ENCODE measurements around the gene MRPL21. TPM values are rescaled to one million over a fixed set of nuclear protein-coding genes. Genes with fewer than 3 reads are reported as not detected.

The MRPL21 gene
- total and polyA plus RNA-seq, 2 of the 13 experiments (the other 11 are each of a cell fraction or from before 2014, with no cell fraction given) = 61.5 to 100 TPM

DNA sequence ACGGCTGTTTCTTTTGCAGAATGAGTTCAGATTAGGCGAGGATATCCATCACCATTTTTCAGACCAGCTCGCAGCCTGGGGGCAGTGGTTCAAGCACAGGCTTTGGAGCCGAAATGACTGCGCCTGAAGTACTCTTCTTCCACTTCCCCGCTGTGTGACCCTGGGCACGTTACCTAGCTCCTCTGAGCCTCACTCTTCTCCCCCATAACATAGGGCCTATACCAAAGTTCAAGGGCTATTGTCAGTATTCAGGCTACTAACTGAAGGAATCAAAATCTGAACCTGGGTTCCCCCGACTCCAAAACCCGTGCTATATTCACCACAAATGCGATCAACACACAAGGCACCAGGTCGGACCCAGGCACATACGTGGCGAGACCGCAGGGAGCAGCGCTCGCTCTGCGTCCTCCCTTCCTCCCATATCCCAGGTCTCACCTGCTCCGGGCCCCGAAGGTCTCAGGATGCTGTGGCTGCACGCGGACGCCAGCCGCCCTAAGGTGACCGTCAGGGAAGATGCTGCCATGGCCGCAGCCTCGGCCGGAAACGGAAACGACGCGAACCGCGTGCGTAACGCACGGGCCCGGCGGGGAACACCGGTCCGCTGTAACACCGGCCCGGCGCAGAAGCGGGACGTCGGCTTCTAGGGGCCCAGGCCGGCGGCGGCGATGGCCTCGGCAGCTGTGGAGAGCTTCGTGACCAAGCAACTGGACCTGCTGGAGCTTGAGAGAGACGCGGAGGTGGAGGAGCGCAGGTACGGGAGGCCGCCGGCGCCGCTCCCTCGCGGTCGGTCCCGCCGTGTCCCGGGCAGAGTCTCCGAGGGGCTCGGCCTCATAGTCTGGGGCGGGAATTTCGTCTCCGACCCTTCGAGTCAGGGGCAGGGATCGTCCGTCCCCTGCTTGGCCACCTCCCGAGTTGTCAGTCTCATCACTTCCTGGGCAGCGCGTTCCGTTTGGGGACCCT is at the start of gene MRPL21, which contains the start of gene IGHMBP2 (continued):
- TF ChIP-seq SOX13 (IDR thresholded peaks at IDR 0.05) (peak; percentile 24; the same call in 1 of the 2 replicates), SOX13 (CRISPR knock-in tag; conservative IDR thresholded peaks at IDR 0.05 in 1 of 2, IDR thresholded peaks at IDR 0.05 in 1 of 2) (peak in 1 of 2 experiments; percentile 47; a peak in 1 of 4 replicates), TBX3 (IDR thresholded peaks at IDR 0.05; ENCODE audit: borderline replicate concordance) (no peak), DPF2 (CRISPR knock-in tag; IDR thresholded peaks at IDR 0.05; ENCODE audit: borderline replicate concordance, low read depth) (no peak), ATRX (CRISPR knock-in tag; IDR thresholded peaks at IDR 0.05; ENCODE audit: borderline replicate concordance) (no peak), GABPB1 (CRISPR knock-in tag; IDR thresholded peaks at IDR 0.05) (peak; percentile 100), ZNF883 (CRISPR knock-in tag; IDR thresholded peaks at IDR 0.05; ENCODE audit: not compliant biosample characterization) (peak; percentile 87), TAF15 (IDR thresholded peaks at IDR 0.05; ENCODE audit: low read depth, low read length, poor library complexity, severe bottlenecking) (peak; percentile 77), KDM6A (CRISPR knock-in tag; IDR thresholded peaks at IDR 0.05; ENCODE audit: low read depth) (no peak), ZBTB7B (CRISPR knock-in tag; IDR thresholded peaks at IDR 0.05) (peak; percentile 87), DNMT3B (CRISPR knock-in tag; conservative IDR thresholded peaks at IDR 0.05) (no peak)
- TF ChIP-seq, protein P1, sequence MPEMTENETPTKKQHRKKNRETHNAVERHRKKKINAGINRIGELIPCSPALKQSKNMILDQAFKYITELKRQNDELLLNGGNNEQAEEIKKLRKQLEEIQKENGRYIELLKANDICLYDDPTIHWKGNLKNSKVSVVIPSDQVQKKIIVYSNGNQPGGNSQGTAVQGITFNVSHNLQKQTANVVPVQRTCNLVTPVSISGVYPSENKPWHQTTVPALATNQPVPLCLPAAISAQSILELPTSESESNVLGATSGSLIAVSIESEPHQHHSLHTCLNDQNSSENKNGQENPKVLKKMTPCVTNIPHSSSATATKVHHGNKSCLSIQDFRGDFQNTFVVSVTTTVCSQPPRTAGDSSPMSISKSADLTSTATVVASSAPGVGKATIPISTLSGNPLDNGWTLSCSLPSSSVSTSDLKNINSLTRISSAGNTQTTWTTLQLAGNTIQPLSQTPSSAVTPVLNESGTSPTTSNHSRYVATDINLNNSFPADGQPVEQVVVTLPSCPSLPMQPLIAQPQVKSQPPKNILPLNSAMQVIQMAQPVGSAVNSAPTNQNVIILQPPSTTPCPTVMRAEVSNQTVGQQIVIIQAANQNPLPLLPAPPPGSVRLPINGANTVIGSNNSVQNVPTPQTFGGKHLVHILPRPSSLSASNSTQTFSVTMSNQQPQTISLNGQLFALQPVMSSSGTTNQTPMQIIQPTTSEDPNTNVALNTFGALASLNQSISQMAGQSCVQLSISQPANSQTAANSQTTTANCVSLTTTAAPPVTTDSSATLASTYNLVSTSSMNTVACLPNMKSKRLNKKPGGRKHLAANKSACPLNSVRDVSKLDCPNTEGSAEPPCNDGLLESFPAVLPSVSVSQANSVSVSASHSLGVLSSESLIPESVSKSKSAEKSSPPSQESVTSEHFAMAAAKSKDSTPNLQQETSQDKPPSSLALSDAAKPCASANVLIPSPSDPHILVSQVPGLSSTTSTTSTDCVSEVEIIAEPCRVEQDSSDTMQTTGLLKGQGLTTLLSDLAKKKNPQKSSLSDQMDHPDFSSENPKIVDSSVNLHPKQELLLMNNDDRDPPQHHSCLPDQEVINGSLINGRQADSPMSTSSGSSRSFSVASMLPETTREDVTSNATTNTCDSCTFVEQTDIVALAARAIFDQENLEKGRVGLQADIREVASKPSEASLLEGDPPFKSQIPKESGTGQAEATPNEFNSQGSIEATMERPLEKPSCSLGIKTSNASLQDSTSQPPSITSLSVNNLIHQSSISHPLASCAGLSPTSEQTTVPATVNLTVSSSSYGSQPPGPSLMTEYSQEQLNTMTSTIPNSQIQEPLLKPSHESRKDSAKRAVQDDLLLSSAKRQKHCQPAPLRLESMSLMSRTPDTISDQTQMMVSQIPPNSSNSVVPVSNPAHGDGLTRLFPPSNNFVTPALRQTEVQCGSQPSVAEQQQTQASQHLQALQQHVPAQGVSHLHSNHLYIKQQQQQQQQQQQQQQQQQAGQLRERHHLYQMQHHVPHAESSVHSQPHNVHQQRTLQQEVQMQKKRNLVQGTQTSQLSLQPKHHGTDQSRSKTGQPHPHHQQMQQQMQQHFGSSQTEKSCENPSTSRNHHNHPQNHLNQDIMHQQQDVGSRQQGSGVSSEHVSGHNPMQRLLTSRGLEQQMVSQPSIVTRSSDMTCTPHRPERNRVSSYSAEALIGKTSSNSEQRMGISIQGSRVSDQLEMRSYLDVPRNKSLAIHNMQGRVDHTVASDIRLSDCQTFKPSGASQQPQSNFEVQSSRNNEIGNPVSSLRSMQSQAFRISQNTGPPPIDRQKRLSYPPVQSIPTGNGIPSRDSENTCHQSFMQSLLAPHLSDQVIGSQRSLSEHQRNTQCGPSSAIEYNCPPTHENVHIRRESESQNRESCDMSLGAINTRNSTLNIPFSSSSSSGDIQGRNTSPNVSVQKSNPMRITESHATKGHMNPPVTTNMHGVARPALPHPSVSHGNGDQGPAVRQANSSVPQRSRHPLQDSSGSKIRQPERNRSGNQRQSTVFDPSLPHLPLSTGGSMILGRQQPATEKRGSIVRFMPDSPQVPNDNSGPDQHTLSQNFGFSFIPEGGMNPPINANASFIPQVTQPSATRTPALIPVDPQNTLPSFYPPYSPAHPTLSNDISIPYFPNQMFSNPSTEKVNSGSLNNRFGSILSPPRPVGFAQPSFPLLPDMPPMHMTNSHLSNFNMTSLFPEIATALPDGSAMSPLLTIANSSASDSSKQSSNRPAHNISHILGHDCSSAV (CRISPR knock-in tag; IDR thresholded peaks at IDR 0.05; ENCODE audit: borderline replicate concordance) = no peak
- TF ChIP-seq, protein P2, sequence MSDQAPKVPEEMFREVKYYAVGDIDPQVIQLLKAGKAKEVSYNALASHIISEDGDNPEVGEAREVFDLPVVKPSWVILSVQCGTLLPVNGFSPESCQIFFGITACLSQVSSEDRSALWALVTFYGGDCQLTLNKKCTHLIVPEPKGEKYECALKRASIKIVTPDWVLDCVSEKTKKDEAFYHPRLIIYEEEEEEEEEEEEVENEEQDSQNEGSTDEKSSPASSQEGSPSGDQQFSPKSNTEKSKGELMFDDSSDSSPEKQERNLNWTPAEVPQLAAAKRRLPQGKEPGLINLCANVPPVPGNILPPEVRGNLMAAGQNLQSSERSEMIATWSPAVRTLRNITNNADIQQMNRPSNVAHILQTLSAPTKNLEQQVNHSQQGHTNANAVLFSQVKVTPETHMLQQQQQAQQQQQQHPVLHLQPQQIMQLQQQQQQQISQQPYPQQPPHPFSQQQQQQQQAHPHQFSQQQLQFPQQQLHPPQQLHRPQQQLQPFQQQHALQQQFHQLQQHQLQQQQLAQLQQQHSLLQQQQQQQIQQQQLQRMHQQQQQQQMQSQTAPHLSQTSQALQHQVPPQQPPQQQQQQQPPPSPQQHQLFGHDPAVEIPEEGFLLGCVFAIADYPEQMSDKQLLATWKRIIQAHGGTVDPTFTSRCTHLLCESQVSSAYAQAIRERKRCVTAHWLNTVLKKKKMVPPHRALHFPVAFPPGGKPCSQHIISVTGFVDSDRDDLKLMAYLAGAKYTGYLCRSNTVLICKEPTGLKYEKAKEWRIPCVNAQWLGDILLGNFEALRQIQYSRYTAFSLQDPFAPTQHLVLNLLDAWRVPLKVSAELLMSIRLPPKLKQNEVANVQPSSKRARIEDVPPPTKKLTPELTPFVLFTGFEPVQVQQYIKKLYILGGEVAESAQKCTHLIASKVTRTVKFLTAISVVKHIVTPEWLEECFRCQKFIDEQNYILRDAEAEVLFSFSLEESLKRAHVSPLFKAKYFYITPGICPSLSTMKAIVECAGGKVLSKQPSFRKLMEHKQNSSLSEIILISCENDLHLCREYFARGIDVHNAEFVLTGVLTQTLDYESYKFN (CRISPR knock-in tag; conservative IDR thresholded peaks at IDR 0.05) = peak; percentile 44; the same call in 1 of the 2 replicates
- TF ChIP-seq, protein P3, sequence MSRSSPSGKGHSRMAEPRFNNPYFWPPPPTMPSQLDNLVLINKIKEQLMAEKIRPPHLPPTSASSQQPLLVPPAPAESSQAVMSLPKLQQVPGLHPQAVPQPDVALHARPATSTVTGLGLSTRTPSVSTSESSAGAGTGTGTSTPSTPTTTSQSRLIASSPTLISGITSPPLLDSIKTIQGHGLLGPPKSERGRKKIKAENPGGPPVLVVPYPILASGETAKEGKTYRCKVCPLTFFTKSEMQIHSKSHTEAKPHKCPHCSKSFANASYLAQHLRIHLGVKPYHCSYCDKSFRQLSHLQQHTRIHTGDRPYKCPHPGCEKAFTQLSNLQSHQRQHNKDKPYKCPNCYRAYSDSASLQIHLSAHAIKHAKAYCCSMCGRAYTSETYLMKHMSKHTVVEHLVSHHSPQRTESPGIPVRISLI (CRISPR knock-in tag; IDR thresholded peaks at IDR 0.05; ENCODE audit: borderline replicate concordance) = peak; percentile 64; the same call in 1 of the 2 replicates

All from HepG2 (cell line).